ENCODE results near the gene TIMM10.
A peak's percentile ranks its signal among the peaks of the same experiment; 100 is the strongest.

Gene TIMM10

GRCh38 chr11:57480409-57481137 lies 50.0 kb downstream of the TIMM10 start:
- no peak for TF ChIP-seq TAF1 (IDR thresholded peaks at IDR 0.05; ENCODE audit: low read depth)
- no peak for TF ChIP-seq USF1 (IDR thresholded peaks at IDR 0.05)
- peak; percentile 65 for TF ChIP-seq RAD21 (IDR thresholded peaks at IDR 0.05; ENCODE audit: low read depth)
- TF ChIP-seq EGR1 (IDR thresholded peaks at IDR 0.05), result no peak

GRCh38 chr11:57479911-57480310 lies 50.6 kb downstream of the TIMM10 start:
- TF ChIP-seq REST (IDR thresholded peaks at IDR 0.05; ENCODE audit: low read depth) (no peak), EP300 (IDR thresholded peaks at IDR 0.05; ENCODE audit: borderline replicate concordance) (no peak), MAX (IDR thresholded peaks at IDR 0.05) (no peak)

GRCh38 chr11:57479021-57479663 lies 51.4 kb downstream of the TIMM10 start:
- TF ChIP-seq FOXM1 (IDR thresholded peaks at IDR 0.05; ENCODE audit: borderline replicate concordance, low read depth) (no peak), TAF1 (IDR thresholded peaks at IDR 0.05; ENCODE audit: low read depth) (no peak), TCF12 (IDR thresholded peaks at IDR 0.05; ENCODE audit: low read depth) (no peak), TEAD4 (IDR thresholded peaks at IDR 0.05) (no peak), RAD21 (IDR thresholded peaks at IDR 0.05; ENCODE audit: low read depth) (no peak), MAX (IDR thresholded peaks at IDR 0.05) (no peak), NFIC (IDR thresholded peaks at IDR 0.05) (no peak), CREB1 (IDR thresholded peaks at IDR 0.05; ENCODE audit: low read depth) (no peak), ZBTB7A (IDR thresholded peaks at IDR 0.05; ENCODE audit: low read depth) (no peak), EP300 (IDR thresholded peaks at IDR 0.05; ENCODE audit: borderline replicate concordance) (no peak), CEBPB (IDR thresholded peaks at IDR 0.05) (no peak)

All from Ishikawa (cell line).